ENCODE measurements around the gene TEX22.

TEX22 gene

DNA sequence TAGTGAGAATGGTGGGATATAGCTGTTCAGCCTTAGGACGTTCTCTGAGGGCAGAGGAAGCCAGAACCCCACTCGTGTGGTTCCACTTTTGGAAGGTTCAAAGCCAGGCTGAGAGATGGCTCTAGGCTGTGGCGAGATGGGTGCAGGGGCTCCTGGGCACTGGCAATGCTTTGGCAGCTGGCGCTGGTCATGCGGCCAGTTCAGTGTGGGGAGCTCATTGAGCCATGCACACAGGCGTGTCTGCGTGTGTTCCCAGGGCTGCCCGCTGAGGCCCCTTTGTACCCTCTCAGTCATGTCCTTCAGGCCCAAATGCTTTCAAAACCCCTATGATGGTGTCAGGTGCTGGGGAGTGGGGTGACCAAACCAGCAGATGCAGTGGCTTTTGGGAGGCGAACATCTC lies 1.7 kb downstream of the TEX22 start:
- DNase-seq (ENCODE audit: low spot score) = no peak

DNA sequence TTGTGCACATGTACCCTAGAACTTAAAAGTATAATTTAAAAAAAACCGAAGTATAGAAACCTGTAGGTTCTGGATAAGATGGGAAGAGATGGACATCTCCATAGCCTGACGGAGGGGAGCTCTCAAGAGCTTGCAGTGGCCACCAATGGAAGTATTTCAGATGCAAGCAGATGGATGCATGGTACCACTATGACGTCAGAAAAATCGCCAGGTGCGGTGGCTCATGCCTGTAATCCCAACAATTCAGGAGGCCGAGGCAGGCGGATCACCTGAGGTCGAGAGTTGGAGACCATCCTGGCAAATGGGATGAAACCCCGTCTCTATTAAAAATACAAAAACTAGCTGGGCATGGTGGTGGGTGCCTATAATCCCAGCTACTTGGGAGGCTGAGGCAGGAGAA lies 3.4 kb downstream of the TEX22 start:
- DNase-seq (ENCODE audit: low spot score) = no peak

DNA sequence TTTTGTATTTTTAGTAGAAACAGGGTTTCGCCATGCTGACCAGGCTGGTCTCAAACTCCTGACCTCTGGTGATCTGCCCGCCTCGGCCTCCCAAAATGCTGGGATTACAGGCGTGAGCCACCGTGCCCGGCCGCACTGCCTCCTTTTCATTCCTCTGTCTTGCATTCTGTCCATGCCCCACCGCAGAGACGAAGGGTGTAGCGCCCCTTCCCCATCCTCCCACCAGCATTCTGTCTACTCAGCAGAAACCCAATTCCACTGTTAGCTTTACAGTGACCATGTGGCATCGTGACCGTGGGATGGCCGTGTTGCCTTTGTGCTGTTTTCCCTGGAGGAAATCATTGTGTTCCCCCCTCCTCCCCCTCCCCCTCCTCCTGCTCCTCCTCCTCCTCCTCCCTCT lies 10.3 kb downstream of the TEX22 start:
- DNase-seq (ENCODE audit: low spot score) = no peak

DNA sequence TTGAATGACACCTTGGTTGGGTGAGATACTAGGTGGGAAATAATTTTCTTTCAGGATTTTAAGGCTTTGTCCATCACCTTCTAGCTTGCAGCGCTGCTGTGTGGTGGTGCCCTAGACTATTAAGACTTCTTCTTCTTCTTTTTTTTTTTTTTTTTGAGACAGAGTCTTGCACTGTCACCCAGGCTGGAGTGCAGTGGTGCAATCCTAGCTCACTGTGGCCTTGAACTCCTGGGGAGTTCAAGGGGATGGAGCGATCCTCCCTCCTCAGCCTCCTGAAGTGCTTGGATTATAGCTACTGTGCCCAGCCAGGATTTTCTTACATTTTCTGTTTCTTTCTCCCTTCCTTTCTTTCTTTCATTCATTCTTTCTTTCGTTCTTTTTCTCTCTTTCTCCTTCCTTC lies 11.0 kb downstream of the TEX22 start:
- DNase-seq (ENCODE audit: low spot score) = no peak

DNA sequence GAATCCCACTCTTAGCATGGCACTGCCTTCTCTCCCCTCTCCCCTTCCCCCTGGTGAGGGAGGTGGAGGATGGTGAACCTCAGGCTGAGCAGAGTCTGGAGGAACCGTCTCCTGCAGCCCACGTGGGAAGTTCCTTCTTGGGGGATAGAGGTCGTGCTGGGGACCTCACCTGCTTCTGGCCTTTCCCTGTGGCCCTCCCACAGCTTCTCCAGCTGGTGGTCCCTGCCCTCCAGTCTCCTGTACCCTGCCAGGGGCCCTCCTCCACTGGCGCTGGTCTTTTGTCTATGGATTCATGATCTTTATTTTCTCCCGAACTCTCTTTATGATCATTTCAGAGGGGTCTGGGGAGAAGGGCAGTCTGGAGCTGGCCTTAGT lies 12.3 kb downstream of the TEX22 start:
- no peak for DNase-seq (ENCODE audit: low spot score)

DNA sequence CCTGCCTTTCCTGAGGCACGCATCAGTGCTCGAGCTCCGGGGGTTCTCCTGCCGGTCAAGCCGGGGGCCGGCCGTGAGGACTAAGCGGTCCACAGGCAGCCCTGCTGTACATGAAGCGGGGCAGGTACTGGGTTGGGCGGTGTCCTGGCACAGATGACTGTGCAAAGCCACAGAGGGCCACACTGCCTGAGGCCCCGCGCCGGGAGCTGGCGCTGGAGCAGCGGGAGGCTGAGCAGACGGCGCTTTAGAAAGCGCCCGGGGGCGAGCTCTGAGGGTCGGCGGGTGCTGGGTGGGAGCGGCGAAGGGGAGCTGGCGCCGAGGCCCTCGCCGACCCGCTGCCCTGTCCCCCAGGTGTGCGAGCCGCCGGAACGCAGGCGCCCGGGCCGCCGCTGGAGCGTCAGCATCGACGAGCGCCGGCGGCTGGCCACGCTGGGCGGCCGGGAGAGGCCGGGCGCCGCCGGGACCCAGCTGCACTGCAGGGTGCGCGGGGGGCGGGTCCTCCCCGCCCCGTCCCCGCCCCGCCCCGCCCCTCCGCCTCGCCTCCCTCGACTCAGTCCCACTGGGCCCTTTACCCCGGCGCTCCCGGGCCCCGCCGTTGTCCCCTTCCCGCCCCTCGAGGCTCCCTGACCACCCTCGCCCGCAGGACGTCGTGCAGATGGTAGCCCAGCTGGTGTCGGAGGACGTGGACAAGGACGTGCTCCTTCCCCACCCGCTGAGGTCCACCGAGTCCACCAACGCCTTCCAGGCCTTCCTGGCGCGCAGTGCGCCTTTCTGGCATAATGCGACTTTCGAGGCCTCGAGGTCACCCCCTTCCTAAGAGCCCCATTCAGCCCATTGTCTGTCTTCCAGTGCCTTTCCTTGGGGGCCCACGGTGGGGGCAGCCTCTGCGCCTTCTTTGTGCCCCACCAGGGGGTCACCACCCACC lies 12.9 kb downstream of the TEX22 start:
- DNase-seq (ENCODE audit: low spot score) = peak; percentile 9

DNA sequence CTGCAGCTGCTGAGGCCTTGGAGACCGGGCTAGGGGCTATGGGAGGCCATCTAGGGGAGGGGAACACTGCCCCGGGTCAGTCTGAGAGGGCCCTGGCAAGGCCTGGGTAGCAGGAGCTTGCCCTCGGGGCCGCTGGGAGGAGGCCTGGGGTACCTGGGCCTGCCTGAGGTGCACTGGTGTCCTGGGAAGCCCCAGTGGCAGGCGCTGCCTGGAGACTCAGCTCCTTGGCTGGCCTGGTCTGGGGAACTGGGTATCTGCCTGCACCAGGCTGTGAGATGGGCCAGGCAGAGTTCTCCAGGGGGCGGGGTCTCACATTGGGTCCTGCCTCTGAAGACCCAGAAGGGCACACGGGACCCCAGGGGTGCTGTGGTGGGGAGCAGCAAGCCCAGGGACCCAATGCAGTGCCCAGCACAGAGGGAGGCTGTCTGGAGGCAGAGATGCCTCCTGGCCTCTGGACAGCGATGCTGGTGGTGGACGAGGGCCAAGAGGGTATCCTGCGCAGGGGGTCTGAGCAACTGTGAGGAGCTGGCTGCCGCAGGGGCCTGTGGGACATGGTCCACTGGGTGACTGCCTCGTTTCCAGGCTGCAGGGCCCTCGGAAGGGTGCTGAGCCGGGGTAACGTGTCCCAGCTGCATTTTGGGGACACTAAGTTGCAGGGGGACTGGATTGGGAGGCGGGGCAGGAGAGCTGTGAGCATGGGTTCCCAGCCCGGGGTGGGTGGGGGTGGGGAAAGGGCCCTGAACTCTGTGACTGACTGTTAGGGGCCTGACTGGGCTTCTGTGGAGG lies 13.8 kb downstream of the TEX22 start:
- no peak for DNase-seq (ENCODE audit: low spot score)

DNA sequence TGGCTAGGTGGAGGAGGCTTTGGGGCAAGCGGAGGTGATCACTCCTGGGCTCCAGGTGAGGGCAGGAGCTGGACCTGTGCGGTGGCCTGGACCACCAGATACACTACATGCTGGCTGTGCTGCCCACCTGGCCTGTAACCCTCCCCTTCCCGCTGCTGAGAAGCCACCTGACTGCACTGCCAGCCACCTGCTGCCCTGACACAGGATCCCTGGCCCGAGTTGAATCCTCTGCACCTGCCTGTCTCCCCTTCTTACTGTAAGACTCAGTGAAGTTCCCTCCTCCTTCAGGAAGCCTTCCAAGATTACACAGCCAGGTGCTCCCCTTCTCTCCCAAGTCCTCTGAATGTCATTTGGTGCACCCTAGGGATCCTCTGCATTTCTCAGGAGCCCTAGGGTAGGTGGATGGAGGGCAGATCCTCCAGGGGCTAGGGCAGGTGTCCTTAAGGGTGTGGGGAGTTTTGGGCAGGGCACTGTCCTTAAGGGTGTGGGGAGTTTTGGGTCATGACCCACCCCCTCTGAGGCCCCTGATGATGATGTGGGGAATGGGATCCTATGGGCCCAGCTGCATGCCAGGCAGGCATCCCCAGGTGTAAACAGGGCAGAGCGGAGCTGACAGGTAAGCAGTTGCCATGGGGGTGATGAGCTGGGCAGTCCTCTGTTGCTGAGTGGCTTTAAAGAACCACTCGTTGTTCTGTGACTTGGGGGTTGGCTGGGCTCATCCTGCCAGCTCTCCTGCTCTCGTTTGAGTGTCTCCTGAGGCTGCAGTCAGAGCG lies 14.6 kb downstream of the TEX22 start:
- DNase-seq (ENCODE audit: low spot score) = no peak

DNA sequence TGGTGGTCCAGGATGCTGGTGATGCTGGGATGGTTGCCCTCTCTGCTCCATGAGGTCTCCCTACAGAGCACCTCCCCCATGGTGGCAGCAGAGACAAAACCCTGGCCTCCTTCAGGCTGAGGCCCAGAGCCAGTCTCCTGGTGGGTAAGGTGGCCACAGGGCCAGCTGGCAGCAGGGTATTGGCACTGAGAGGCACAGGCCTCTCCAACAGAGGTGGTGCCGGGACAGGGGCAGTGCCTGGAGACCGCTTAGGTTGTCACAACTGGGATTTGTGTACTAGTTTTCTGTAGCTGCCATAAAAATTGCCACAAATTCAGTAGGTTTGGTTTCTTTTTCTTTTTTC lies 15.2 kb downstream of the TEX22 start:
- no peak for DNase-seq (ENCODE audit: low spot score)

DNA sequence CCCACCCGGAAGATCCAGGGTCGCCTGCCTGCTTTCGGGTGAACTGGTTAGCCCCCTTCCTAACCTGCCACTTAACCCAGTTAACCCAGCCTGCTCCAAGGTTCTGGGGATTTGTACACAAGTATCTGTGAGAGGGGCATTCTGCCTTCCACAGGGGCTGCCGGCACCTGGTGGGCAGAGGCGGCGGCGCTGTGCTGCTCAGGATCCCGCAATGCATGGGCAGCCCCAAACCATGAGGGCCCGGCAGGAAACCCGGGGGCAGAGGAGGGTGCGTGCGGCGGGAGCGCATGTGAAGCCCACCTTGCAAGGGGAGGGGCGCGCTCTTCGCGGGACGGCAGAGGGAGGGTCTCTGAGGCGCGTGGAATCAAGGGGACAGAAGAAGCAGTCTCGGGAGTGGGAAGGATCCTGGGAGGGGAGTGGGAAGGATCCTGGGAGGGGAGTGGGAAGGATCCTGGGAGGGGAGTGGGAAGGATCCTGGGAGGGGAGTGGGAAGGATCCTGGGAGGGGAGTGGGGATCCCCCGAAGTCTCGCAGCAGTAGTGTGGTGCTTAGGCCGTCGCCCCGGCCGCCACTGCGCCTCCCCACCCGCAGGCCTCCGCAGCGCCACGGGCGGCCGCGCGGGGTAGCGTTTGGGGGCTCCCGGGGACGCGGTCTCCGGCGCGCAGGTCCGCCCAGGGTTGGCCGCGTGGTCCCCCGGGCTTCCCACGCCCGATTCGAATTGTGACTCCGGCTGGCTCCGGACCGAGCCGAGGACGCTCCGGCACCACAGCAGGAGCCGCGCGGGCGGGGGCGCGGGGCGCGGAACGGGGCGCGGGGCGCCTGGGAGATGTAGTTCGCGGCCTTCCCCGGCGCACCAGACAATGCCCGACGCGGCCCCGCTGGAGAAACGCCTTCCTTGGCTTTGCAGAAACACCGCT lies 16.4 kb downstream of the TEX22 start:
- peak; percentile 47 for DNase-seq (ENCODE audit: low spot score)

DNA sequence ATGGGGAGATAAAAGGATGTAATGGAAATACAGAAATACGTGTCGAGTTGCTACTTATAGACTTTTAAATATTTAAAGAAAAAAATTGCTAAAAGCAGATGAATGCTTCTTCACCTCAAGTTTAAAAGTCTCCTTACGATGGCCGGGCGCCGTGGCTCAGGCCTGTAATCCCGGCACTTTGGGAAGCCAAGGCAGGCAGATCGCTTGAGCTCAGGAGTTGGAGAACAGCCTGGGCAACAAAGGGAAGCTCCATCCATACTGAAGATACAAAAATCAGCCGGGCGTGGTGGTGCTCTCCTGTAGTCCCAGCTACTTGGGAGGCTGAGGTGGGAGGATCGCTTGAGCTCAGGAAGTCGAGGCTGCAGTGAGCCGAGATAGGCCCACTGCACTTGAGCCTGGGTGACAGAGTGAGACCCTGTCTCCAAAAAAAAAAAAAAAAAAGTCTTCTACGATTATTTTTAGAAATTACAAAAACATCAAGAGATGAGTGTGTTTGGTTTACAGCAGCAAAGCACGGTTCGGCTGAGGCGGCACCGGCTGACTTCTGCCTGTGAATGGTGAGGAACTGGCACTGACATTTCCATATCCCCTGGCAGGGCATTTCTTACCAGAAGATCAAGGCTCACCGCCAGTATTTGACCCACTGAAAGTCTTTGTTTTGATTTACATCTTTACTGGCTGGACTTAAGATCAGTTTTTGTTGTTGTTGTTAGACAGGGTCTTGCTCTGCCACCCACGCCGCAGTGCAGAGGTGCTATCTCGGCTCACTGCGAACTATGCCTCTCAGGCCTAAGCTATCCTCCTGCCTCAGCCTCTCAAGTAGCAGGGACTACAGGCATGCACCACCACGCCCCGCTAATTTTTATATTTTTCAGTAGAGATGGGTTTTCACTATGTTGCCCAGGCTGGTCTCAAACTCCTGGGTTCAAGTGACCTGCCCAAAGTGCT lies 17.4 kb downstream of the TEX22 start:
- no peak for DNase-seq (ENCODE audit: low spot score)

DNA sequence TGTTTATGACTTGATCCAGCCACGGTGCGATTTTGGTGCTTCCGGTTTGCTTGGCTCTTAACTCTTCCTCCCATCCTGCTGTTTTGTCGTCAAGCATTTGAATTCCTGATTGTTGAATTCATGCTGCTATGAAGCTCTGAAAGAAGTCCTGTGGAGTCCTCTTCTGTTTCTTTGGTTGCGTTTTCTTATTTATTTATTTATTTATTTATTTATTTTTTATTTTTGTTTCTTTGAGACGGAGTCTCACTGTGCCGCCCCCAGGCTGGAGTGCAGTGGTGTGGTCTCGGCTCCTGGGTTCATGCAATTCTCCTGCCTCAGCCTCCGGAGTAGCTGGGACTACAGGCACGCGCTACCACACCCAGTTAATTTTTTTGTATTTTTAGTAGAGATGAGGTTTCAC lies 18.3 kb downstream of the TEX22 start:
- no peak for DNase-seq (ENCODE audit: low spot score)

DNA sequence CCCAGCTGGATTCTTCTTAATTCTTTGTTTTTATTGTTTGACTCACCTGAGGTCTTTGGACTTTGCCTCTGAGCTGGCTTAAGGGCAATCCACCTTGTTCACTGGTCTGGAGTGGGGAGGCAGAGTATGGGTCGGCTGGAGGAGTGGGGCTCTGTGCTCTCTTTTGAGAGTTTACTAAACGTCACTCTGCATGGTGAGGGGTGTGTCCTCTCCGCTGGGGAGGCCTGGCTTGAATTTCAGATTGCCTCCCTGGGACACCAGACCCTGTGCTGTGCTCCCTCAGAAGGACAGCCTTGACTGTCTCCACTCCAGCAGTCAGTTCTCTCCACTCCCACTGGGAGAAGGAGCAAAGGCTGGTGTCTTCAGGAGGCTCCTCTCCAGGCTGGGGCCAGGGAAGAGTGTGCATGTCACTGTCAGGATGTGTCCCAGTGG lies 19.4 kb downstream of the TEX22 start:
- no peak for DNase-seq (ENCODE audit: low spot score)

DNA sequence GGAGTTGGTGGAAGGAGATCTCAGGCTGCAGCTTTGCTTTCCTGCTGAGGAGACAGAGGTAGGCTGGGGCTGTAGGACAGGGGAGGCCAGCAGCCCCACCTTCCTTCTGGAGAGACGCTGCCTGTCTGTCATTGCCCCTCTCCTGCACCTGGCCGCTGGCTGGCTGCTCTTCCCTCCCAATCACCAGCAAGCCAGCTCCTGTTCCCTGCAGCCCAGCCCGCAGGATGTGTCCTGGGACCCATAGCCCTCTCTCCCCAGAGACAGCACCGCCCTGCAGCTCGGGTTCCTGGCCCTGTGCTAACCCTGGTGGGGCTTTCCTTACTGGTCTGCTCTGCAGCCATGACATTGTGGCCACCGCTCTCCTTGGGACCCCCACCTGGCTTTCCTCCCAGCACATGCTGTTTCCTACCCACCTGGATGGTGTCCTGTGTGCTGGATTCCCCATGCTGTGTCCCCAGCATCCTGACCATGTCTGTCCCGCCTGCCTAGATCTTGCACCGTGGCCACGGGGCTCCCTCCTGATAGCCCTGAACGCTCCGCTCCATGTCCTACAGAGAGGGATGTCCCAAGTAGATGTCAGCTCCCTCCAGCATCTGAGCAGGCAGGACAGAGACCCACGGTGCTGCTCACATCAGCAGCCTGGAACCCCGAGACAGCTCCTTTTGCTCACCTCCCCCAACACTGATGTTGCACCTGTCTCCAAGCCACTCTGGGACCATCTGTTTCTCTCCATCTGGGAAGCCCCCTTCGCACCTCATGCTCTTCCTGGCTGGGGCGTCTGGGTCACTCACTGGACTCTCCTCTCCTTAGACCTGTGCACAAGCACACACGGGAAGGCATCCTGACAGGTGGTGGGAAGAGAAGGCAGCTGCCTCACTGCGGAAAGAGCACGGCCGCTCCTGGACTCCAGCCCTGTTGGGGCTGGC lies 20.2 kb downstream of the TEX22 start:
- DNase-seq (ENCODE audit: low spot score) = no peak

DNA sequence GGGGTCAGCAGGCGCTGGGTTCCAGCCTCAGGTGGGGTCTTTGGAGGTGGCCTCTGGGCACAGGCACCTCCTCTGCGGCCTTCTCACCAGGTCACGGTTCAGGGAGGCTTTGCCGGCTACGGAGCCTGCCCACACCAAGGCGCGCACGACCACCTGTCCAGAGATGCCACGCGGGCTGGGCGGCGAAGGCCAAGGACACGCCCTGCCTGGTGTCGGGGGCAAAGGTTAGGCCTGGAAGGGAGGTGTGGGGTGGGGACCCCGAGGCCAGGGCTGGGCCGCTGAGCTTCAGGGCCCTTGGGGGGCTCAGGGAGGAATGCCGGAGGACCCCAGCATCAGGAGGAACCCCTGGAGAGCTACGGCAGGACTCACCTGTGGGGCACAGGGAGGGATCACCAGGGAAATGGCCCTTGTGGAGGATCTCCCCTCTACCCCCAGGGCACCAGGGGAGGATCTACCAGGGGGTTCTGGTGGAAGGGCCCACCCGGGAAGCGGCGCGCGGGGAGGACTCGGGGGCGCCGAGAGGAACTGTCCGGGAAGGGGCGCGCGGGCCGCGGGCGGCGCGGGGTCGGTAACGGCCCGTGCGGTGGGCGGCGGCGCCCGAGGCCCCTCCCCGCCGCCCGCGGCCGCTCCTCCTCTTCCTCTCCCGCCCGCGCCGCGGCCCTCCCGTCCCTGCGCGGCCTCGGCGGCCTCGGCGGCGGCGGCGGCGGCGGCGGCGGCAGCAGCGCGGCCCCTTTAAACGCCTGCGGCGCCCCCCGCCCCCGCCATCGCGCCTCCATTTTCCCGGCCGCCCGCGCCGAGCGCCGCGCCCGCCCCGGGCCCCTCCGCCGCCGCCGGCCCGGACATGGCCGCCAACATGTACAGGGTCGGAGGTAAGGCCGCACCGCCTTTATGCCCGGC lies 21.1 kb downstream of the TEX22 start, which contains the start of gene MTA1:
TSS of gene MTA1 (plus strand) at position 633 of the 897 bp plus-strand sequence. CDS start at position 842, 209 bp downstream.
- peak; percentile 25 for DNase-seq (ENCODE audit: low spot score)

DNA sequence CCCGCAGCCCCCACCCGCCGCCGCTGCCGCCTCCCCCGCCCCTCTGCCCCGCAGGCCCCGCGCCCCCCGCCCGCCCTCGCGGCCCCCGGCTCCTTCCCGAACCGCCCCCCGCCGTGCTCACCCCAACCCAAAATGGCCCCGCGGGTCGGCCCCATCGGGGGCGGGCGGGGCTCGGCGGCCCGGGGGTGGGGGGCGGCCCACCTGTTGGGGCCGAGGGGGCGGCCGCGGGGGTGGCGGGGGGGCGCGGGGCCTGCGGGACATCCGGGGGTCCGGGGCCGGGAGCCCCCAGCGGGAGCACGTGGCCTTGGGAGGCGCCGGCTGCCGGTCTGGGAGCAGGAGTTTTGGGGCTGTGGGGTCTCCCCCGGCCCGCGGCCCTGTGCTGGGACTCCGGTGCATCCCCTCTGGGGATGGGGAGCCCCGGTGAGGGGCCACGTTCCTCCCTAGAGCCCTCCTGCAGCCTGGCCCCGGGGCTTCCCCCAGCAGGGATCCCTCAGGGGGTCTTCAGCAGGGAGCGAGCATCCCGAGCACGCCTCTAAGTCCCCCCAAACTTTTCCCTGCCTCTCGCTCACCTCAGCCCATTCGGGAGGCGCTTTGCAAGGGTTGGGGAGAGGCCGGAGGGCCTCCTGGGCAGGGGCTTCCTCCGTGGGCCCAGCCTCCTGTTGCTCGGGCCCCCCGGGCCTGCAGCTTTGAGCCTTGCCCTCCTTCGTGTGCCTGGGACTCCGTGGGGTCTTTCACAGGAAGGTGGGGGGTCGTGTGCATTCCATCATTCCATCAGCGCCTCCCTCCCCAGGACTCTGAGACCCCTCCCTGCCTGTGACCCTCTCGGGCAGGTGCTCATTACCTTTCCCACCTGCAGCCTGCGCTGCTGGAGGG lies 22.0 kb downstream of the TEX22 start:
- no peak for DNase-seq (ENCODE audit: low spot score)
